T-helper 2 cell treated with Interferon-gamma antibody and Interleukin-4, amounts not matched to agents 100 ng/mL and 5 ng/mL, for 36 hours (primary cell): ENCODE results near the gene UPK3BL2. TPM values are rescaled to one million over a fixed set of nuclear protein-coding genes. Genes with fewer than 3 reads are reported as not detected.
"Not testable (repeated sequence)": the region's sequence is repeated elsewhere in the genome, so short reads cannot be mapped to it uniquely, and the experiment has no call there.

Experiments
- intact Hi-C: fragments of 100-400 bp; cut with micrococcal nuclease; formaldehyde crosslinking; loops from one replicate; pipeline ENCODE4 v1.15.1; 2023
- total RNA-seq: library from RNA; stranded (reverse); gene quantifications from 2 replicates; pipeline ENCODE4 v1.2.3, GENCODE V29; 2022

The UPK3BL2 gene
- total RNA-seq, 1 donor from 2014 or later = 20.6 TPM

DNA sequence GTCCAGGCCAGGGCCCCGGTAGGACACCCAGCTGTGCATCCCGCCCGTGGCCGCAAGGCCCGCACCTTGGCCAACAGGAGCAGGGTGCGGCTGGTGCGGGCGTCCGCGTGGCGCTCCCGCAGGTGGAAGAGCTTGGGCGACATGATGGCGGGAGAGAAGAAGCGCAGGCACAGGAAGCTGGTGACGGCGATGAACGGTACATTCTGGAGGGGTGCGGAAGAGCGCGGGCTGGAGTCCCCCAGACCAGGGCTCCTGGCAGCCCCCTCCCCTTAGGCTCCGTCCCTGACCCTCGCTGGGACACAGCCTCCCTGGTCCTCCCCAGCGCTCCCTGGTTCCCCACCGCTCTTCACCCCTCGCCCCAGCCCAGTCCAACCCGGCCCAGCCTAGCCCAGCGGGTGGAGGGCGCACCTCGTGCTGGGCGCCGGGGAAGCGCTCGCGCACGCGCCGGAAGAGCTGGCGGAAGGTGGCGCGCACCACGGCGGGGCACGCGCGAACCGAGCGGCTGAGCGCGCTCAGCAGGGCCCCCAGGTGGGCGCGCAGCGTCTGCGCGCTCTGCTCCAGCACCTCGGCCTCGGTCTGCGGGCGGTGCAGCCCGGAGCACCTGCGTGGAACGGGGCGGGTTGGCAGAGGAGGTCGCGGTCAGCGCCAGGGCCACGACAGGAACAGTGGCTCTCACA lies 48.9 kb downstream of the UPK3BL2 start:
- intact Hi-C loops = not testable (repeated sequence)

DNA sequence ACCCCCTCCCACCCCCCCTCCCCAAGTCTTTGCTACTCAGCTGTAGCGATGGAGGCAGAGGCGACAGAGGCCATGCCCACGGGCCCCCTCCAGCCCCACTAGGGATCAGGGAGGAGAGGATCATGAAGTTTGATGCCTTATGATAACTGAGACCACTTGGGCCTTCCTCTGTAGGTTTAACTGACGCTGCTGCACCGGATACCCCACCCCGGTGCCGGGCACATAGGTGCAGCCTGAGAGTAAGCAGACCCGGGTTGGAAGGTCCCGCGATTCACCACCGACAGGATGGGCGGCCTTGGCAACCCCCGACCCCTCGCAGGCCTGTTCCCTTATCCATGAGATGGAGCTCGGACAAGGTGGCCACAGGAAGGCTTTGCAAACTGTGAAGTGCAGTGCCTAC lies 49.5 kb downstream of the UPK3BL2 start:
- intact Hi-C loops = not testable (repeated sequence)

DNA sequence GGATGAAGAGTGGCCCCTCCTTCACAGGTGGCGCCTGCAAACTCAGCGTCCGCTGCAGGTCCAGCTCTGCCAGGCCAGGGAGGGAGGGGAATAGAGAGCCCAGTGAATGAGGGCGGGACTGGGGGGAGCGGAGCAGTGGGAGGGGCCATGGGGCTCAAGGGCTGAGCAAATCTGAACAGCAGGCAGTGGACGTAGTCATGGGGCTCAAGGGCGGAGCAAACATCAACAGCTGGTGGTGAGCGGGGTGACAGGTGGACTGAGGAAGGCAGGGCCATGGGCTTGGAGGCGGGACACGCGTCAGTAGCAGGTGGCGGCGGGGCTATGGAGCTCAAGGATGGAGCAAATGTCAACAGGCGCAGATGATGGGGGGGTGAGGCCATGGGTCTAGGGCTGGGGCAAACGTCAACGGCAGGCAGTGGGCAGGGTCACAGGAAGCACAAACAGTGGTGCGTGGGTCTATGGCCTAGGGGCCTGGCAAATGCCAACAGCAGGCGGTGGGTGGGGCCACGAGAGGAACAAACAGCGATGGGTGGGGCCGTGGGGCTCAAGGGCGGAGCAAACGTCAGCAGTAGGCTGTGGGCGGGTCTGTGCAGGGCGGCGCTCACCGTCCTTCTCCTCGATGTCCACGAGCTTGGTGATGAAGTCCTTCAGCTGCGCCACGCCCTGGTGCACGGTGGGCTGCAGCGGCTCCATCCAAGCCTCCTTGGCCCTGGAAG lies 50.1 kb downstream of the UPK3BL2 start:
- intact Hi-C loops = not testable (repeated sequence)

DNA sequence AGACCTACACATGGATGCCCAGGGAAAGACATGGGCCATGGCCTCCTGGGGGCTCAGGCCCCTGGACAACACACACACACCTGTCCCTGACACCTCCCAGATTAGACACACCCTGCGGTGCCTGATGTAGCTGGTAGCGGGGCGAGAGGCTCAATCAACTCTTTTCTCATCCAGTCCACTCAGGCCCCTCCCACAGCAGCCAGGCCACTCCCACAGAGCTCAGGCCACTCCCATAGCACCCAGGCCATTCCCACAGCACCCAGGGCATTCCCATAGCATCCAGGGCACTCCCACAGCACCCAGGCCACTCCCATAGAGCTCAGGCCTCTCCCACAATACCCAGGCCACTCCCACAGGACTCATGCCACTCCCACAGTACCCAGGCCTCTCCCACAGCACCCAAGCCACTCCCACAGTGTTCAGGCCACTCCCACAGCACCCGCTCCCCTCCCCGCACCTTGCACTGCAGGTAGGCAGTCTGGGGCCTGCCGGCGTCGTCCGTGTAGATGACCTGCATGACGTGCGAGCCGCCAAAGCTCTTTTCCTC lies 52.9 kb downstream of the UPK3BL2 start:
- intact Hi-C loops = not testable (repeated sequence)

Other genes with a start within 250 kb of the UPK3BL2 start
- not detected in 2 replicates for gene SPDYE6, start 187.3 kb downstream of the UPK3BL2 start, total RNA-seq
- 23.2 and 27.5 TPM in 2 replicates for gene PRKRIP1, start 147.3 kb downstream of the UPK3BL2 start, total RNA-seq
- gene ORAI2, start 110.1 kb downstream of the UPK3BL2 start, total RNA-seq = 61.1 and 66.0 TPM in 2 replicates
- 10.2 and 10.5 TPM in 2 replicates for gene ALKBH4, start 78.8 kb downstream of the UPK3BL2 start, total RNA-seq
- 21.5 and 23.3 TPM in 2 replicates for gene LRWD1, start 78.7 kb downstream of the UPK3BL2 start, total RNA-seq
- gene POLR2J, start 64.8 kb downstream of the UPK3BL2 start, total RNA-seq = 51.7 and 53.4 TPM in 2 replicates
- 16.2 and 17.0 TPM in 2 replicates for gene RASA4B, start 25.9 kb downstream of the UPK3BL2 start, total RNA-seq
- not detected in 2 replicates for gene SPDYE2, start 7.5 kb upstream of the UPK3BL2 start, total RNA-seq
- 54.6 and 58.9 TPM in 2 replicates for gene POLR2J3, start 28.9 kb upstream of the UPK3BL2 start, total RNA-seq
- gene RASA4, start 73.1 kb upstream of the UPK3BL2 start, total RNA-seq = 39.4 and 40.5 TPM in 2 replicates
- gene UPK3BL1, start 99.1 kb upstream of the UPK3BL2 start, total RNA-seq = 16.6 and 25.2 TPM in 2 replicates
- not detected in 2 replicates for gene SPDYE2B, start 106.6 kb upstream of the UPK3BL2 start, total RNA-seq
- gene POLR2J2, start 128.0 kb upstream of the UPK3BL2 start, total RNA-seq = 19.0 and 20.8 TPM in 2 replicates
- 8.2 and 8.3 TPM in 2 replicates for gene FAM185A, start 205.3 kb upstream of the UPK3BL2 start, total RNA-seq